Gastrocnemius medialis (tissue), 4 donors: ENCODE results near the gene F2RL1. TPM values are rescaled to one million over a fixed set of nuclear protein-coding genes. Genes with fewer than 3 reads are reported as not detected.
"Not testable (repeated sequence)": the region's sequence is repeated elsewhere in the genome, so short reads cannot be mapped to it uniquely, and the experiment has no call there.

Experiments used
- ATAC-seq, 2 donors: fragments of 150-250 bp; one replicate each; pipeline ENCODE4 v1.9.1; 2016
- DNase-seq, 2 donors: peaks; one replicate each; pipeline ENCODE4 v3.0.0-alpha.2; 2019
- H3K27ac ChIP-seq, 4 donors: fragments of 200-600 bp; sonication (generic); 1 replicate in 1 of 4; 2 replicates in 3 of 4; pipeline ENCODE4 v1.5.1; 2016 to 2018; ENCODE audit warnings: mild to moderate bottlenecking in 2 of 4, moderate library complexity in 1 of 4
- H3K27me3 ChIP-seq, 3 donors: fragments of 200-600 bp; sonication (generic) in 2 of 3; 1 replicate in 1 of 3; 2 replicates in 2 of 3; pipeline versions ENCODE4 v1.5.1 to v1.6.0; 2016 to 2019; ENCODE audit warnings: mild to moderate bottlenecking in 1 of 3, moderate library complexity in 1 of 3
- H3K36me3 ChIP-seq, 2 donors: fragments of 200-600 bp; sonication (generic) in 1 of 2; one replicate each; pipeline ENCODE4 v1.5.1; 2017 to 2018
- H3K4me1 ChIP-seq, 2 donors: fragments of 200-600 bp; sonication (generic) in 1 of 2; one replicate each; pipeline ENCODE4 v1.5.1; 2016 to 2017; ENCODE audit warnings: mild to moderate bottlenecking in 2 of 2
- H3K4me3 ChIP-seq, 4 donors: fragments of 200-600 bp; sonication (generic) in 3 of 4; 1 replicate in 1 of 4; 2 replicates in 3 of 4; pipeline ENCODE4 v1.5.1; 2016 to 2019; ENCODE audit warnings: mild to moderate bottlenecking in 2 of 4
- H3K9me3 ChIP-seq, 3 donors: fragments of 200-600 bp; sonication (generic) in 2 of 3; 1 replicate in 1 of 3; 2 replicates in 2 of 3; pipeline ENCODE4 v1.5.1; 2016 to 2019
- POLR2A ChIP-seq, 2 donors: fragments of 450-650 bp; IDR thresholded peaks; one replicate each; pipeline ENCODE4 v1.6.1; 2017; ENCODE audit warnings: antibody characterized with exemption in 2 of 2, mild to moderate bottlenecking in 2 of 2, moderate library complexity in 2 of 2
- in situ Hi-C, 4 donors: fragments of 200-750 bp; cut with MboI; loops; one replicate each; pipeline versions ENCODE4 v1.15.0 to v1.8.0; 2017; ENCODE audit warnings: low sequenced_read_pairs in 4 of 4
- intact Hi-C: fragments of 100-400 bp; cut with DNase I; formaldehyde crosslinking; loops from one replicate; pipeline ENCODE4 v1.15.1; 2023; ENCODE audit warnings: low total_unique reads
- total RNA-seq, 4 donors: library from RNA; depleted of rRNA; stranded (reverse); fragments of >200 nt; gene quantifications; one replicate each; pipeline versions ENCODE4 v1.1.0 to v1.2.3, GENCODE V29; 2016
- TF ChIP-seq, protein P1 (sequence below), 5 experiments: fragments of 450-650 bp in 3 of 5; fragments of 200-600 bp in 2 of 5; sonication (generic) in 2 of 5; IDR thresholded peaks in 4 of 5; conservative IDR thresholded peaks in 1 of 5; 1 replicate in 4 of 5; 2 replicates in 1 of 5; pipeline ENCODE4 v1.5.1; 2016 to 2019; ENCODE audit warnings: antibody characterized with exemption in 5 of 5, mild to moderate bottlenecking in 3 of 5, moderate library complexity in 3 of 5

The F2RL1 gene
- total RNA-seq, 4 donors from 2014 or later: 0.20 to 0.46 TPM; not detected in 2

DNA sequence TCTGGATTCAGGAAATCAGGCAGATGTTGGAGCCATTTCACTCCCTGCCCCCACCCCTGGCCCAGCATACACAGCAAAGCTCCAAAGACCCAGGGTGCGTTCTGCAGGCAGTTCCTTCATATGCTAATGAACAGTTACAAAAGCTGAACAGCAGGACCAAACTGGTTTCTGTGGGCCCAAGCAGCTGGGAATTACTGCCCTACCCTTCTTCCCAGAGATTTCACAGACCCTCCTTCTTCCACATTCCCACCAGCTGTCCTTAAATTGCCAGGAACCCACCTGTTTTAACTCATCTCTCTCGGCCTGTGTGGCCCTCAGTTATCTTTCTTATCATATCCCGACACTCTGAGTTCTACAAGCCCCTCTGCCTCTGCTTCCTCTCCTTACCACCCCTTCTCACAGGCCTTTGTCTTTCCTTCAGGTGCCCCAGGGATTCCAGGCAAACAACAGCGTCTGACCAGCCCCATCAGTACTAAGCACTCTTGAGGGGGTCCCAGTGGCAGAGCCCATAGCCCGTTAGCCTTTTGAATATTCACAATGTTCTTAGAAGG lies 10.6 kb upstream of the F2RL1 start:
- Histone ChIP-seq H3K27ac (no peak overlapping the region), H3K27me3 (no peaks in the 10 kb centered on the region), H3K4me1 (no peaks in the 10 kb centered on the region), H3K9me3 (no peaks in the 10 kb centered on the region), H3K36me3 (no peaks in the 10 kb centered on the region), H3K4me3 (no peak overlapping the region)
- DNase-seq (no peak), ATAC-seq (no peak)
- in situ Hi-C loops: no loop called here
- TF ChIP-seq POLR2A (IDR thresholded peaks at IDR 0.05): no peak
- TF ChIP-seq, protein P1, sequence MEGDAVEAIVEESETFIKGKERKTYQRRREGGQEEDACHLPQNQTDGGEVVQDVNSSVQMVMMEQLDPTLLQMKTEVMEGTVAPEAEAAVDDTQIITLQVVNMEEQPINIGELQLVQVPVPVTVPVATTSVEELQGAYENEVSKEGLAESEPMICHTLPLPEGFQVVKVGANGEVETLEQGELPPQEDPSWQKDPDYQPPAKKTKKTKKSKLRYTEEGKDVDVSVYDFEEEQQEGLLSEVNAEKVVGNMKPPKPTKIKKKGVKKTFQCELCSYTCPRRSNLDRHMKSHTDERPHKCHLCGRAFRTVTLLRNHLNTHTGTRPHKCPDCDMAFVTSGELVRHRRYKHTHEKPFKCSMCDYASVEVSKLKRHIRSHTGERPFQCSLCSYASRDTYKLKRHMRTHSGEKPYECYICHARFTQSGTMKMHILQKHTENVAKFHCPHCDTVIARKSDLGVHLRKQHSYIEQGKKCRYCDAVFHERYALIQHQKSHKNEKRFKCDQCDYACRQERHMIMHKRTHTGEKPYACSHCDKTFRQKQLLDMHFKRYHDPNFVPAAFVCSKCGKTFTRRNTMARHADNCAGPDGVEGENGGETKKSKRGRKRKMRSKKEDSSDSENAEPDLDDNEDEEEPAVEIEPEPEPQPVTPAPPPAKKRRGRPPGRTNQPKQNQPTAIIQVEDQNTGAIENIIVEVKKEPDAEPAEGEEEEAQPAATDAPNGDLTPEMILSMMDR (IDR thresholded peaks at IDR 0.05 in 4 of 5, conservative IDR thresholded peaks at IDR 0.05 in 1 of 5): no peak
- intact Hi-C loops: no loop called here

DNA sequence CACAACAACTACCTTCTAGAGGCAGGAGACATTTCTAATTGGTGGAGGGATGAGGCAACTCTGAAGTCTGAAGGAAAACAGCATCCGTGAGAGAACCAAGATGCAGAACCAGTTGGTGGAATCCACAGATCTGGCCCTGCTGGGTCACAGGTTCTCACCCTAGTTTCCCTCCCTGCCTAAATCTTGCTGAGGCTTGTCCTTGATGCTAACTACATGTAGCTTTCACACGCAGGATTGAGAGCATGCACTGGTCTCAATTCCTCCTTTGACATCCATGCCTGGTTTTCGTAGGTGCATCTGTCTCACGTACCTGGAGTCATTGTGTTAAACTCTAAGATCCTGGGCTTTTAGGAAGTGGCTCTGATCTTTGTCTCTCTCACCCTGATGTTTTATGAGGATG lies 9.7 kb upstream of the F2RL1 start:
- no peak for ATAC-seq
- intact Hi-C loops: no loop called here
- no peak overlapping the region for H3K27ac ChIP-seq

DNA sequence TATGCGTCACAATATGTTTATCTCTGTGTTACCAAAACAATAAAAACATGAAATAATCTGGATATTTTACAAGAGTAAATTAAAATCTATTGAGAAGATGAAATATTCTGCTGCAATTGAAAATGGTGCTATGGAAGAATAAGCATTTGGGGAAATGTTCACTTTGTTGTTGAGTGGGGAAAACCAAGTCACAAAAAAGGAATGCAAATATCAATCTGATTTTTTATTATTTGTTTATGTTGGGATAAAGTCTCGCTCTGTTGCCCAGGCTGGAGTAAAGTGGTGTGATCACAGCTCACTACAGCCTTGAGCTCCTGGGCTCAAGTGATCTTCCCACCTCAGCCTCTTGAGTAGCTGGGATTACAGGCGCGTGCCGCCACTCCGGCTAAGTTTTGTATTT lies 8.6 kb upstream of the F2RL1 start:
- Histone ChIP-seq H3K27ac (no peak overlapping the region), H3K27me3 (no peaks in the 10 kb centered on the region), H3K4me1 (no peaks in the 10 kb centered on the region), H3K36me3 (no peaks in the 10 kb centered on the region), H3K4me3 (no peak overlapping the region), H3K9me3 (no peaks in the 10 kb centered on the region)
- intact Hi-C loops: no loop called here
- DNase-seq (no peak), ATAC-seq (no peak)
- TF ChIP-seq, protein P1 (IDR thresholded peaks at IDR 0.05 in 4 of 5, conservative IDR thresholded peaks at IDR 0.05 in 1 of 5): no peak
- in situ Hi-C loops: no loop called here

More for the DNA sequence above, 9.7 kb upstream of the F2RL1 start:
- no peak for DNase-seq
- Histone ChIP-seq H3K4me1 (no peaks in the 10 kb centered on the region), H3K27me3 (no peaks in the 10 kb centered on the region), H3K4me3 (no peak overlapping the region), H3K36me3 (no peaks in the 10 kb centered on the region), H3K9me3 (no peaks in the 10 kb centered on the region)
- in situ Hi-C loops: no loop called here
- TF ChIP-seq, protein P1 (IDR thresholded peaks at IDR 0.05 in 4 of 5, conservative IDR thresholded peaks at IDR 0.05 in 1 of 5): no peak
- no peak for TF ChIP-seq POLR2A (IDR thresholded peaks at IDR 0.05)

DNA sequence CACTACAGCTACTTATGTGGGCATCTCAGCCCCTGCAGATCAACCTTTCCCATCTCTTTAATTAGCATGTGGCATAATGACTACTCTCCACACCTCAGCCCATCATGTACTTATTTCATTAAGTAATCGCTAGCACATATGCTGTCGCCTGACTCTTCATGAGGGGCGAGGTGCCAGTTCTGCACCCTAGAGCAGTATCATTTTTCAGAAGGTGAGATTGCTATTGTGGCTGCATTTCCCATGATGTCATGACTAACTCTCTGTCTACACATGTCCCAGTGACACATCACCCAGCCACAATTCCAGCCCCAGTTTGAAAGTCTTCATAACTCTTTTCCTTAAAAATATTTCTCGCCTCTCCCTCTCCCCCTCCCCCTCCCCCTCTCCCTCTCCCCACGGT lies 7.6 kb upstream of the F2RL1 start:
- Histone ChIP-seq H3K27me3 (no peaks in the 10 kb centered on the region), H3K9me3 (no peaks in the 10 kb centered on the region), H3K4me3 (no peak overlapping the region), H3K27ac (no peak overlapping the region), H3K4me1 (no peaks in the 10 kb centered on the region), H3K36me3 (no peaks in the 10 kb centered on the region)
- intact Hi-C loops (no loop called here), in situ Hi-C loops (no loop called here)
- no peak for TF ChIP-seq POLR2A (IDR thresholded peaks at IDR 0.05)
- TF ChIP-seq, protein P1 (IDR thresholded peaks at IDR 0.05 in 4 of 5, conservative IDR thresholded peaks at IDR 0.05 in 1 of 5): no peak
- no peak for DNase-seq
- no peak for ATAC-seq

DNA sequence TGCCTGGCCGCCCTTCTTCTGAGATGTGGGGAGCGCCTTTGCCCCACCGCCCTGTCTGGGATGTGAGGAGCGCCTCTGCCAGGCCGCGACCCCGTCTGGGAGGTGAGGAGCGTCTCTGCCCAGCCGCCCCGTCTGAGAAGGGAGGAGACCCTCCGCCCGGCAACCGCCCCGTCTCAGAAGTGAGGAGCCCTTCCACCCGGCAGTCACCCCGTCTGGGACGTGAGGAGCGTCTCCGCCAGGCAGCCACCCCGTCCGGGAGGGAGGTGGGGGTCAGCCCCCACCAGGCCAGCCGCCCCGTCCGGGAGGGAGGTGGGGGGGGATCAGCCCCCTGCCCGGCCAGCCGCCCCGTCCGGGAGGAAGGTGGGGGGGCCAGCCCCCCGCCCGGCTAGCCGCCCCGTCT lies 6.6 kb upstream of the F2RL1 start:
- H3K36me3 ChIP-seq, H3K4me3 ChIP-seq, H3K27ac ChIP-seq, H3K4me1 ChIP-seq, H3K27me3 ChIP-seq, DNase-seq, intact Hi-C loops, H3K9me3 ChIP-seq, in situ Hi-C loops, ATAC-seq: not testable (repeated sequence)
